GM12878 (cell line): Measurements from ENCODE around the gene CDYL. TPM values are rescaled to one million over a fixed set of nuclear protein-coding genes. Genes with fewer than 3 reads are reported as not detected.

Experiments used
- ASH2L ChIP-seq: fragments of 300-600, 200-600 bp; sonication (generic); IDR thresholded peaks from 2 replicates; pipeline ENCODE4 v1.6.1; 2017; ENCODE audit warnings: low read depth, mild to moderate bottlenecking, borderline replicate concordance
- BHLHE40 ChIP-seq, 2 experiments: fragments of 450-650 bp in 1 of 2; IDR thresholded peaks; 2 replicates each; pipeline ENCODE4 v1.6.1; 2011 to 2017; ENCODE audit warnings: low read depth in 2 of 2, borderline replicate concordance in 1 of 2, improper control_type of control experiment in 1 of 2, low read length in 1 of 2, mild to moderate bottlenecking in 1 of 2
- BMI1 ChIP-seq: fragments of 450-650 bp; IDR thresholded peaks from 2 replicates; pipeline ENCODE4 v1.6.1; 2016; ENCODE audit warnings: mild to moderate bottlenecking, moderate library complexity, borderline replicate concordance
- CHD1 ChIP-seq: IDR thresholded peaks from 2 replicates; pipeline ENCODE4 v1.6.1; 2012; ENCODE audit warnings: low read depth, low read length, improper control_type of control experiment
- CREB1 ChIP-seq: IDR thresholded peaks from 2 replicates; pipeline ENCODE4 v1.6.1; 2012; ENCODE audit warnings: low read depth, mild to moderate bottlenecking, inconsistent platforms
- HCFC1 ChIP-seq: fragments of 150-350 bp; IDR thresholded peaks from 2 replicates; pipeline ENCODE4 v1.6.1; 2014; ENCODE audit warnings: low read length
- JUNB ChIP-seq: IDR thresholded peaks from 2 replicates; pipeline ENCODE4 v1.6.1; 2016; ENCODE audit warnings: antibody characterized with exemption, mild to moderate bottlenecking
- KLF5 ChIP-seq: fragments of 450-650 bp; IDR thresholded peaks from 2 replicates; pipeline ENCODE4 v1.6.1; 2014; ENCODE audit warnings: mild to moderate bottlenecking; ENCODE audit not compliant: partially characterized antibody
- MEF2A ChIP-seq: IDR thresholded peaks from 2 replicates; pipeline ENCODE4 v1.6.1; 2011; ENCODE audit warnings: low read depth, mild to moderate bottlenecking, low read length, moderate library complexity; ENCODE audit not compliant: insufficient read depth
- MTA2 ChIP-seq: fragments of 450-650 bp; IDR thresholded peaks from 2 replicates; pipeline ENCODE4 v1.6.1; 2016; ENCODE audit warnings: low read depth, mild to moderate bottlenecking, moderate library complexity
- MXI1 ChIP-seq: fragments of 150-350 bp; IDR thresholded peaks from 2 replicates; pipeline ENCODE4 v1.6.1; 2011; ENCODE audit warnings: low read depth, mild to moderate bottlenecking, inconsistent platforms, low read length, improper control_type of control experiment
- NFYB ChIP-seq: IDR thresholded peaks from 2 replicates; pipeline ENCODE4 v1.6.1; 2011; ENCODE audit warnings: low read depth, mild to moderate bottlenecking, low read length, improper control_type of control experiment, moderate library complexity; ENCODE audit not compliant: insufficient read depth
- NR2C2 ChIP-seq: IDR thresholded peaks from 2 replicates; pipeline ENCODE4 v1.6.1; 2011; ENCODE audit warnings: borderline replicate concordance, low read depth; ENCODE audit not compliant: control insufficient read depth, insufficient read length
- NR2F1 ChIP-seq: fragments of 450-650 bp; conservative IDR thresholded peaks from 2 replicates; pipeline ENCODE4 v1.6.1; 2017; ENCODE audit warnings: mild to moderate bottlenecking
- PAX5 ChIP-seq: IDR thresholded peaks from 2 replicates; pipeline ENCODE4 v1.6.1; 2011; ENCODE audit warnings: low read depth, low read length, borderline replicate concordance
- POLR2A ChIP-seq: IDR thresholded peaks from 2 replicates; pipeline ENCODE4 v1.6.1; 2011; ENCODE audit warnings: low read depth, mild to moderate bottlenecking, low read length
- POLR2AphosphoS5 ChIP-seq: IDR thresholded peaks from 2 replicates; pipeline ENCODE4 v1.6.1; 2011; ENCODE audit warnings: mild to moderate bottlenecking, low read length, inconsistent platforms
- RUNX3 ChIP-seq: IDR thresholded peaks from 2 replicates; pipeline ENCODE4 v1.6.1; 2012; ENCODE audit warnings: low read length, inconsistent platforms
- STAT1 ChIP-seq: fragments of 450-650 bp; conservative IDR thresholded peaks from 2 replicates; pipeline ENCODE4 v1.6.1; 2014; ENCODE audit warnings: antibody characterized with exemption, mild to moderate bottlenecking
- TCF12 ChIP-seq: IDR thresholded peaks from 2 replicates; pipeline ENCODE4 v1.6.1; 2011; ENCODE audit warnings: low read depth, mild to moderate bottlenecking, low read length
- TCF7 ChIP-seq: IDR thresholded peaks from 2 replicates; pipeline ENCODE4 v1.6.1; 2014; ENCODE audit warnings: antibody characterized with exemption, borderline replicate concordance
- YBX1 ChIP-seq: fragments of 450-650 bp; IDR thresholded peaks from 2 replicates; pipeline ENCODE4 v1.6.1; 2016; ENCODE audit warnings: antibody characterized with exemption
- ZSCAN29 ChIP-seq: fragments of 450-650 bp; IDR thresholded peaks from 2 replicates; pipeline ENCODE4 v1.6.1; 2017; ENCODE audit warnings: mild to moderate bottlenecking, moderate library complexity
- polyA plus RNA-seq, 11 experiments: library from polyadenylated mRNA; depleted of rRNA in 4 of 11; unstranded in 6 of 11; stranded (reverse) in 5 of 11; fragments of >200 nt; fragmentation: Nextera tagmentation in 4 of 11; fragmentation: Illumina TruSeq in 1 of 11; extraction: Ambion mirVana in 4 of 11; extraction: Trizol in 1 of 11; gene quantifications; 1 replicate in 1 of 11; 2 replicates in 10 of 11; pipeline versions ENCODE4 v1.2.1 to v1.2.3, GENCODE V29; 2011 to 2016; ENCODE audit warnings: inconsistent platforms in 2 of 11, missing spikeins in 2 of 11, low read depth in 1 of 11
- total RNA-seq, 4 experiments: library from RNA; depleted of rRNA in 3 of 4; stranded (reverse); fragments of >200 nt in 3 of 4; fragmentation: Illumina TruSeq in 1 of 4; extraction: Trizol in 1 of 4; gene quantifications; 2 replicates each; pipeline versions ENCODE4 v1.2.1 to v1.2.3, GENCODE V29; 2013 to 2021
- TF ChIP-seq, protein P1 (sequence below), 3 experiments: IDR thresholded peaks in 2 of 3; conservative IDR thresholded peaks in 1 of 3; 2 replicates each; pipeline ENCODE4 v1.5.1; 2011; ENCODE audit warnings: low read depth in 3 of 3, low read length in 3 of 3, mild to moderate bottlenecking in 3 of 3, control low read depth in 2 of 3, moderate library complexity in 2 of 3, inconsistent platforms in 1 of 3, mixed read lengths in 1 of 3; ENCODE audit not compliant: control insufficient read depth in 2 of 3, insufficient read depth in 1 of 3; ENCODE audit errors: extremely low read depth in 1 of 3
- TF ChIP-seq, protein P2 (sequence below): fragments of 450-650 bp; IDR thresholded peaks from 2 replicates; pipeline ENCODE4 v1.6.1; 2017; ENCODE audit warnings: borderline replicate concordance
- TF ChIP-seq, protein P3 (sequence below): fragments of 450-650 bp; IDR thresholded peaks from 2 replicates; pipeline ENCODE4 v1.6.1; 2017; ENCODE audit warnings: mild to moderate bottlenecking, moderate library complexity

Gene CDYL
- total and polyA plus RNA-seq, 10 of the 15 experiments (the other 5 are each of a cell fraction or from before 2014, with no cell fraction given): 9.3 to 61.2 (median 28.5) TPM

DNA sequence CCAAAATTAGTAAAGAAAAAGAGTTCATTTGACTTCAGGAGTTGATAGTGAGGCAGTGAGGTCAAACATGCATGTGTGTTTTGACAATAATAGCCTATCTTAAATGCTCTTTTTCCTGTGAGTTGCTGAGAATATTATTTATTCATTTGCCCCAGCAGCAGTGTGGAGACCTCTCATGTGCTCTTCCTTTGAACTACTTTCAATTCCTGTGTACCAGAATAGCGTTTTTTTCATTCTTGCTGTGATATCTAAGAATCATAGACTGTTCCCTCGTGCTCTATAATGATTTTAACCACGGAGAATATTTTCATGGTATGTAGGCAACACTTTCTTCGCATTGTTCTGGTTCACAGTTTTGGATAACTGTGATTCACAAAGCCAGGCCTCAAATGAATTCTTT lies 5.2 kb downstream of the CDYL start (continued):
- TF ChIP-seq POLR2AphosphoS5 (no peak), ZSCAN29 (no peak), CREB1 (no peak), PAX5 (no peak), KLF5 (no peak), TCF12 (no peak), CHD1 (no peak), JUNB (no peak), POLR2A (no peak), NR2C2 (no peak), BHLHE40 (IDR thresholded peaks at IDR 0.05; ENCODE audit: borderline replicate concordance in 1 of 2, low read depth in 2 of 2, low read length in 1 of 2) (peak; percentile 74 to 81; a peak in 3 of 4 replicates), HCFC1 (no peak), TCF7 (peak; percentile 83; the same call in 1 of the 2 replicates), MEF2A (peak; percentile 69; the same call in 1 of the 2 replicates), NFYB (no peak), RUNX3 (peak; percentile 19; the same call in 1 of the 2 replicates), ASH2L (no peak), YBX1 (no peak), BMI1 (no peak), NR2F1 (0 out of 2 replicates have a peak, but pooled peaks have one; percentile 15), MXI1 (peak; percentile 36; the same call in 1 of the 2 replicates), STAT1 (no peak), MTA2 (no peak)
- TF ChIP-seq, protein P1, sequence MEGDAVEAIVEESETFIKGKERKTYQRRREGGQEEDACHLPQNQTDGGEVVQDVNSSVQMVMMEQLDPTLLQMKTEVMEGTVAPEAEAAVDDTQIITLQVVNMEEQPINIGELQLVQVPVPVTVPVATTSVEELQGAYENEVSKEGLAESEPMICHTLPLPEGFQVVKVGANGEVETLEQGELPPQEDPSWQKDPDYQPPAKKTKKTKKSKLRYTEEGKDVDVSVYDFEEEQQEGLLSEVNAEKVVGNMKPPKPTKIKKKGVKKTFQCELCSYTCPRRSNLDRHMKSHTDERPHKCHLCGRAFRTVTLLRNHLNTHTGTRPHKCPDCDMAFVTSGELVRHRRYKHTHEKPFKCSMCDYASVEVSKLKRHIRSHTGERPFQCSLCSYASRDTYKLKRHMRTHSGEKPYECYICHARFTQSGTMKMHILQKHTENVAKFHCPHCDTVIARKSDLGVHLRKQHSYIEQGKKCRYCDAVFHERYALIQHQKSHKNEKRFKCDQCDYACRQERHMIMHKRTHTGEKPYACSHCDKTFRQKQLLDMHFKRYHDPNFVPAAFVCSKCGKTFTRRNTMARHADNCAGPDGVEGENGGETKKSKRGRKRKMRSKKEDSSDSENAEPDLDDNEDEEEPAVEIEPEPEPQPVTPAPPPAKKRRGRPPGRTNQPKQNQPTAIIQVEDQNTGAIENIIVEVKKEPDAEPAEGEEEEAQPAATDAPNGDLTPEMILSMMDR (IDR thresholded peaks at IDR 0.05 in 2 of 3, conservative IDR thresholded peaks at IDR 0.05 in 1 of 3; ENCODE audit: control insufficient read depth in 2 of 3, extremely low read depth in 1 of 3, insufficient read depth in 1 of 3, low read depth in 3 of 3, low read length in 3 of 3): no peak
- TF ChIP-seq, protein P2, sequence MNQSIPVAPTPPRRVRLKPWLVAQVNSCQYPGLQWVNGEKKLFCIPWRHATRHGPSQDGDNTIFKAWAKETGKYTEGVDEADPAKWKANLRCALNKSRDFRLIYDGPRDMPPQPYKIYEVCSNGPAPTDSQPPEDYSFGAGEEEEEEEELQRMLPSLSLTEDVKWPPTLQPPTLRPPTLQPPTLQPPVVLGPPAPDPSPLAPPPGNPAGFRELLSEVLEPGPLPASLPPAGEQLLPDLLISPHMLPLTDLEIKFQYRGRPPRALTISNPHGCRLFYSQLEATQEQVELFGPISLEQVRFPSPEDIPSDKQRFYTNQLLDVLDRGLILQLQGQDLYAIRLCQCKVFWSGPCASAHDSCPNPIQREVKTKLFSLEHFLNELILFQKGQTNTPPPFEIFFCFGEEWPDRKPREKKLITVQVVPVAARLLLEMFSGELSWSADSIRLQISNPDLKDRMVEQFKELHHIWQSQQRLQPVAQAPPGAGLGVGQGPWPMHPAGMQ: no peak
- TF ChIP-seq, protein P3, sequence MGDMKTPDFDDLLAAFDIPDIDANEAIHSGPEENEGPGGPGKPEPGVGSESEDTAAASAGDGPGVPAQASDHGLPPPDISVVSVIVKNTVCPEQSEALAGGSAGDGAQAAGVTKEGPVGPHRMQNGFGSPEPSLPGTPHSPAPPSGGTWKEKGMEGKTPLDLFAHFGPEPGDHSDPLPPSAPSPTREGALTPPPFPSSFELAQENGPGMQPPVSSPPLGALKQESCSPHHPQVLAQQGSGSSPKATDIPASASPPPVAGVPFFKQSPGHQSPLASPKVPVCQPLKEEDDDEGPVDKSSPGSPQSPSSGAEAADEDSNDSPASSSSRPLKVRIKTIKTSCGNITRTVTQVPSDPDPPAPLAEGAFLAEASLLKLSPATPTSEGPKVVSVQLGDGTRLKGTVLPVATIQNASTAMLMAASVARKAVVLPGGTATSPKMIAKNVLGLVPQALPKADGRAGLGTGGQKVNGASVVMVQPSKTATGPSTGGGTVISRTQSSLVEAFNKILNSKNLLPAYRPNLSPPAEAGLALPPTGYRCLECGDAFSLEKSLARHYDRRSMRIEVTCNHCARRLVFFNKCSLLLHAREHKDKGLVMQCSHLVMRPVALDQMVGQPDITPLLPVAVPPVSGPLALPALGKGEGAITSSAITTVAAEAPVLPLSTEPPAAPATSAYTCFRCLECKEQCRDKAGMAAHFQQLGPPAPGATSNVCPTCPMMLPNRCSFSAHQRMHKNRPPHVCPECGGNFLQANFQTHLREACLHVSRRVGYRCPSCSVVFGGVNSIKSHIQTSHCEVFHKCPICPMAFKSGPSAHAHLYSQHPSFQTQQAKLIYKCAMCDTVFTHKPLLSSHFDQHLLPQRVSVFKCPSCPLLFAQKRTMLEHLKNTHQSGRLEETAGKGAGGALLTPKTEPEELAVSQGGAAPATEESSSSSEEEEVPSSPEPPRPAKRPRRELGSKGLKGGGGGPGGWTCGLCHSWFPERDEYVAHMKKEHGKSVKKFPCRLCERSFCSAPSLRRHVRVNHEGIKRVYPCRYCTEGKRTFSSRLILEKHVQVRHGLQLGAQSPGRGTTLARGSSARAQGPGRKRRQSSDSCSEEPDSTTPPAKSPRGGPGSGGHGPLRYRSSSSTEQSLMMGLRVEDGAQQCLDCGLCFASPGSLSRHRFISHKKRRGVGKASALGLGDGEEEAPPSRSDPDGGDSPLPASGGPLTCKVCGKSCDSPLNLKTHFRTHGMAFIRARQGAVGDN: 0 out of 2 replicates have a peak, but pooled peaks have one; percentile 35
